ENCODE data around the gene TMEM183A.

The TMEM183A gene

DNA sequence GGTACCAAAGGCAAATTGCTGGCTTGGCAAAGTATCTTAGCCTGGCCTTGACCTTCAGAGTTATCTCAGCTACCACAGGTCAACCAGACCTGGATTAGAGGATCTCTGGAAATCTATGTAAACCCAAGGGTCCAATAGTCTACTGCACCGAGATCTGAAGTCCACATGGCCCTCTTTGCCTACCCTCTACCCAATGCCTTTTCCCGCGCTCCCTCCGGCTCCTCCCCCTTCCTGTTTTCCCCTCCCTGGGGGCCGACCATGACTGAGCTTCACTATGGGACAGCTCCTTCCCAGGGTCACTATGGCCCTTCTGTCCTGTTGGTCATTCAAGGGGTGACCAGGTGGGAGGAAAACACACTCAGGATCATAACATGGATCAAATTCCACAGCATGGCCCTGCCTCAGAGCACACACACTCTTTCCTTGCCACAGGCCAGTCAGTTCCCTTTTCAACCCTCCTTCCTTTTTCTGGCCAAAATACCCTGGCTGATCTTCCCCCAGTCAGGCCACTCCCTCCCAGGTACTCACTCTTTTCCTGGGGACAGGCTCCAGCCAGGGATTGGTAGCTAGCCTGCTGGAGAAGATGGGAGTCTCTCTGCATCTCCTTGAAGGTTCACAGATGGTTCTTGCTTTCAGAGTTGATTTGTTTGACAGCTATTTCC lies 19.1 kb upstream of the TMEM183A start:
- H3K9me3 ChIP-seq (ENCODE audit: insufficient read depth, low read depth, low read length) = no peaks in the 10 kb centered on the region
- H3K36me3 ChIP-seq (ENCODE audit: control insufficient read depth in 1 of 2, insufficient read depth in 2 of 2, low read length in 2 of 2) = no peaks in the 10 kb centered on the region
- no peak overlapping the region for H4K8ac ChIP-seq (ENCODE audit: low read depth, low read length)
- H3K79me2 ChIP-seq (ENCODE audit: control insufficient read depth, insufficient read depth, low read length, poor library complexity) = no peaks in the 10 kb centered on the region
- H4K12ac ChIP-seq (ENCODE audit: low read depth, low read length) = no peak overlapping the region
- H4K91ac ChIP-seq (ENCODE audit: low read depth, low read length) = no peak overlapping the region
- DNase-seq = no peak
- no peak overlapping the region for H3K18ac ChIP-seq (ENCODE audit: low read length)
- no peak overlapping the region for H2AK5ac ChIP-seq (ENCODE audit: low read length)
- H3K4me1 ChIP-seq (ENCODE audit: control insufficient read depth in 1 of 2, insufficient read depth in 2 of 2, low read length in 2 of 2) = no peaks in the 10 kb centered on the region
- no peak overlapping the region for H2BK5ac ChIP-seq (ENCODE audit: low read depth, low read length, poor library complexity)
- H3K9ac ChIP-seq (ENCODE audit: low read length) = no peak overlapping the region
- H3K79me1 ChIP-seq (ENCODE audit: low read length) = no peaks in the 10 kb centered on the region
- WGBS (ENCODE audit: extremely low coverage, insufficient coverage, insufficient read length) = no CpG with 5 or more reads among the region's 5 CpGs
- H3K4ac ChIP-seq (ENCODE audit: low read depth, low read length) = no peak overlapping the region
- H2AFZ ChIP-seq (ENCODE audit: insufficient read depth, low read length, poor library complexity) = no peak overlapping the region
- no peaks in the 10 kb centered on the region for H3K27me3 ChIP-seq (ENCODE audit: insufficient read depth, low read length)
- H3K23ac ChIP-seq (ENCODE audit: low read length) = no peak overlapping the region
- H3K27ac ChIP-seq (ENCODE audit: low read depth, low read length) = no peak overlapping the region
- H2BK120ac ChIP-seq (ENCODE audit: insufficient read depth, low read length, poor library complexity) = no peak overlapping the region
- H3K4me3 ChIP-seq (ENCODE audit: low read depth, low read length) = no peak overlapping the region
- H3K14ac ChIP-seq (ENCODE audit: low read length) = no peak overlapping the region
- H2BK12ac ChIP-seq (ENCODE audit: low read length) = no peak overlapping the region
- no peak overlapping the region for H3K4me2 ChIP-seq (ENCODE audit: low read length)

- Histone ChIP-seq H4K91ac (ENCODE audit: low read depth, low read length) (no peak overlapping the region), H2BK120ac (ENCODE audit: insufficient read depth, low read length, poor library complexity) (no peak overlapping the region), H3K27ac (ENCODE audit: low read depth, low read length) (no peak overlapping the region), H4K12ac (ENCODE audit: low read depth, low read length) (no peak overlapping the region), H3K36me3 (ENCODE audit: control insufficient read depth in 1 of 2, insufficient read depth in 2 of 2, low read length in 2 of 2) (no peaks in the 10 kb centered on the region), H4K8ac (ENCODE audit: low read depth, low read length) (no peak overlapping the region), H3K4me3 (ENCODE audit: low read depth, low read length) (no peak overlapping the region), H3K79me2 (ENCODE audit: control insufficient read depth, insufficient read depth, low read length, poor library complexity) (no peaks in the 10 kb centered on the region), H3K14ac (ENCODE audit: low read length) (no peak overlapping the region), H3K79me1 (ENCODE audit: low read length) (no peaks in the 10 kb centered on the region), H3K27me3 (ENCODE audit: insufficient read depth, low read length) (no peaks in the 10 kb centered on the region), H2AK5ac (ENCODE audit: low read length) (no peak overlapping the region), H3K4ac (ENCODE audit: low read depth, low read length) (no peak overlapping the region), H3K18ac (ENCODE audit: low read length) (no peak overlapping the region), H3K9me3 (ENCODE audit: insufficient read depth, low read depth, low read length) (no peaks in the 10 kb centered on the region), H2AFZ (ENCODE audit: insufficient read depth, low read length, poor library complexity) (no peak overlapping the region), H3K9ac (ENCODE audit: low read length) (no peak overlapping the region), H3K23ac (ENCODE audit: low read length) (no peak overlapping the region), H3K4me1 (ENCODE audit: control insufficient read depth in 1 of 2, insufficient read depth in 2 of 2, low read length in 2 of 2) (no peaks in the 10 kb centered on the region), H2BK5ac (ENCODE audit: low read depth, low read length, poor library complexity) (no peak overlapping the region), H3K4me2 (ENCODE audit: low read length) (no peak overlapping the region), H2BK12ac (ENCODE audit: low read length) (no peak overlapping the region)
- no peak for DNase-seq
- no CpG with 5 or more reads among the region's 2 CpGs for WGBS (ENCODE audit: extremely low coverage, insufficient coverage, insufficient read length)
These were observed 17.3 kb upstream of the TMEM183A start for GRCh38 chr1:202989879-202990278.

- H3K36me3 ChIP-seq (ENCODE audit: control insufficient read depth in 1 of 2, insufficient read depth in 2 of 2, low read length in 2 of 2) = no peaks in the 10 kb centered on the region
- H2AK5ac ChIP-seq (ENCODE audit: low read length) = no peak overlapping the region
- H4K91ac ChIP-seq (ENCODE audit: low read depth, low read length) = no peak overlapping the region
- no peak overlapping the region for H2BK12ac ChIP-seq (ENCODE audit: low read length)
- H3K27me3 ChIP-seq (ENCODE audit: insufficient read depth, low read length) = no peaks in the 10 kb centered on the region
- H3K4me1 ChIP-seq (ENCODE audit: control insufficient read depth in 1 of 2, insufficient read depth in 2 of 2, low read length in 2 of 2) = no peaks in the 10 kb centered on the region
- no peak overlapping the region for H2BK120ac ChIP-seq (ENCODE audit: insufficient read depth, low read length, poor library complexity)
- no peaks in the 10 kb centered on the region for H3K9me3 ChIP-seq (ENCODE audit: insufficient read depth, low read depth, low read length)
- no peak overlapping the region for H3K9ac ChIP-seq (ENCODE audit: low read length)
- no peak for DNase-seq
- H3K4ac ChIP-seq (ENCODE audit: low read depth, low read length) = no peak overlapping the region
- H2BK5ac ChIP-seq (ENCODE audit: low read depth, low read length, poor library complexity) = no peak overlapping the region
- no peak overlapping the region for H2AFZ ChIP-seq (ENCODE audit: insufficient read depth, low read length, poor library complexity)
- H3K14ac ChIP-seq (ENCODE audit: low read length) = no peak overlapping the region
- no peak overlapping the region for H3K23ac ChIP-seq (ENCODE audit: low read length)
- no peak overlapping the region for H4K12ac ChIP-seq (ENCODE audit: low read depth, low read length)
- H3K27ac ChIP-seq (ENCODE audit: low read depth, low read length) = no peak overlapping the region
- no peaks in the 10 kb centered on the region for H3K79me1 ChIP-seq (ENCODE audit: low read length)
- no peak overlapping the region for H3K4me3 ChIP-seq (ENCODE audit: low read depth, low read length)
- no peak overlapping the region for H4K8ac ChIP-seq (ENCODE audit: low read depth, low read length)
- H3K79me2 ChIP-seq (ENCODE audit: control insufficient read depth, insufficient read depth, low read length, poor library complexity) = no peaks in the 10 kb centered on the region
- H3K18ac ChIP-seq (ENCODE audit: low read length) = no peak overlapping the region
- no peak overlapping the region for H3K4me2 ChIP-seq (ENCODE audit: low read length)
These were observed 16.1 kb upstream of the TMEM183A start for GRCh38 chr1:202991112-202991511.

DNA sequence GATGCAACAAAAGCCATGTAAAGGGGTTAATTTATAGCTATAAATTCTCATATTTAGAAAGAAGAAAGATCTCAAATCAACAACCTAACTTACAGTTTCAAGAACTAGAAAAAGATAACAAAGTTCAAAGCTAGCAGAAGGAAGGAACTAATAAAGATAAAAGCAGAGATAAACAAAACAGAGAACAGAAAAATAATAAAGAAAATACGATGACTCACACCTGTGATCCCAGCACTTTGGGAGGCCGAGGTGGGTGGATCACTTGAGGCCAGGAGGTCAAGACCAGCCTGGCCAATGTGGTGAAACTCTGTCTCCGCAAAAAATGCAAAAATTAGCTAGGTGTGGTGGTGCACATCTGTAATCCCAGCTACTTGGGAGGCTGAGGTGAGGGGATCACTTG lies 12.4 kb upstream of the TMEM183A start:
- H2BK5ac ChIP-seq (ENCODE audit: low read depth, low read length, poor library complexity) = no peak overlapping the region

More for the DNA sequence above, 12.4 kb upstream of the TMEM183A start:
- Histone ChIP-seq H4K12ac (ENCODE audit: low read depth, low read length) (no peak overlapping the region), H3K27me3 (ENCODE audit: insufficient read depth, low read length) (no peaks in the 10 kb centered on the region), H2AK5ac (ENCODE audit: low read length) (no peak overlapping the region), H3K4me1 (ENCODE audit: control insufficient read depth in 1 of 2, insufficient read depth in 2 of 2, low read length in 2 of 2) (no peaks in the 10 kb centered on the region), H3K27ac (ENCODE audit: low read depth, low read length) (no peak overlapping the region), H3K9ac (ENCODE audit: low read length) (no peak overlapping the region), H3K23ac (ENCODE audit: low read length) (no peak overlapping the region), H3K4me3 (ENCODE audit: low read depth, low read length) (no peak overlapping the region), H2BK12ac (ENCODE audit: low read length) (no peak overlapping the region), H3K9me3 (ENCODE audit: insufficient read depth, low read depth, low read length) (no peaks in the 10 kb centered on the region), H3K79me2 (ENCODE audit: control insufficient read depth, insufficient read depth, low read length, poor library complexity) (no peaks in the 10 kb centered on the region), H4K8ac (ENCODE audit: low read depth, low read length) (no peak overlapping the region), H3K18ac (ENCODE audit: low read length) (no peak overlapping the region), H2AFZ (ENCODE audit: insufficient read depth, low read length, poor library complexity) (no peak overlapping the region), H2BK120ac (ENCODE audit: insufficient read depth, low read length, poor library complexity) (no peak overlapping the region), H3K14ac (ENCODE audit: low read length) (no peak overlapping the region), H3K79me1 (ENCODE audit: low read length) (no peaks in the 10 kb centered on the region), H3K36me3 (ENCODE audit: control insufficient read depth in 1 of 2, insufficient read depth in 2 of 2, low read length in 2 of 2) (no peaks in the 10 kb centered on the region), H3K4me2 (ENCODE audit: low read length) (no peak overlapping the region), H3K4ac (ENCODE audit: low read depth, low read length) (no peak overlapping the region), H4K91ac (ENCODE audit: low read depth, low read length) (no peak overlapping the region)
- no CpG with 5 or more reads among the region's 3 CpGs for WGBS (ENCODE audit: extremely low coverage, insufficient coverage, insufficient read length)
- no peak for DNase-seq
